Measurements from ENCODE around the gene WNK2.

The WNK2 gene

GRCh38 chr9:93185266-93186214, 1.6 kb downstream of the WNK2 start:
- DNase-seq (ENCODE audit: low spot score): no peak

DNA sequence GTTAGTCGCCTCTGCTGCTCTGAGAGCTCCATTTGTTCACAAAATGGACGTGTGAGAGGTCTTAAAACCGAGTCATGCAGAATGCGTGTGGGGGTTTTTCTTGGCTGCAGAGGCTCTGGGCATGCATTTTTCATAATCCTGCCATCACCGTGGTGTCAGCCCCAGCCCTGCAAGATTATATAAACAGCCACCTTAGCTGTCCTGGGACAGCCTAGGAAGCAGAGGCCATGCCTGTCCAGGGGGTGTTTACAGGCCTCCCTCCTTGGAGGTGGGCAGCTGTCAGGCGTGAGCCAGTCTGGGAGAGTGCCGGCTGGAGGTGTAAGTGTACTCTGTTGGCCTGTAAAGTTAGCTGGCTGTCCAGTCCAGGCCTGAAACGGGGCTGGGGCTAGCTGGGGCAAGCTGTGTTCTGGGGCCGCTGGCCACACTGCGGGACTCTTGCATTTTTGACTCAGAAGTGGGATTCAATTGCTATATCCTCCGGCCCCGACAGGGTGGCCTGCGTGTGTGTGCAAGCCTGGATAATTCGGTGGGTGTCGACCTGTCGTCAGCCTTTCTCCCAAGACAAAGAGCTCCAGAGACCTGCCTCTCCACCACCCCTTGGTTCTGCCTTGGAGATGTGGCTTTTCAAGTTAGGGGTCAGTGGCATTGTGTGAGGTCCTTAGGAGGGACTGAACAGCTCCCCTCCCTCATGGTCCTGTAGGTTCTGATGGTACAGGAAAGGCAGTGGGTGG, 2.4 kb downstream of the WNK2 start:
- no peak for DNase-seq (ENCODE audit: low spot score)

DNA sequence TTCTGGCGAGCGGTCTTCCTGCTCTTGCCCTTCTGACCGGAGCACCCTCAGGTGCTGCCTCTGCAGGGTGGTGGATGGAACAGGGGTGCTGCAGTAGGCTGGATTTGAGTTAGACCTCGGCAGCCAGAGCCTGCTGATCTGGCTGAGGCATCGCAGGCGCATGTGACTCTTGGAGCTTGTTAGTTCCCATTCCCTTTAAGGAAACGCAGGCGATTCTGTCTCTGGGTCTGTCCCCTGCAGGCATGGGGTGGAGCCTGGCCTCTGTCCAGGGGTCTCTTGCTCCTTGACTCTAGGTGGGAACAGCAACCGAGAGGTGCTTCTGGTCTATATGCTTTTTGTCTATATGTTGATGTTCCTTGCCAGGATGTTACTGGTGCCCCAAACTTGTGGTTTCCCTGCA, 3.1 kb downstream of the WNK2 start:
- DNase-seq (ENCODE audit: low spot score): no peak

DNA sequence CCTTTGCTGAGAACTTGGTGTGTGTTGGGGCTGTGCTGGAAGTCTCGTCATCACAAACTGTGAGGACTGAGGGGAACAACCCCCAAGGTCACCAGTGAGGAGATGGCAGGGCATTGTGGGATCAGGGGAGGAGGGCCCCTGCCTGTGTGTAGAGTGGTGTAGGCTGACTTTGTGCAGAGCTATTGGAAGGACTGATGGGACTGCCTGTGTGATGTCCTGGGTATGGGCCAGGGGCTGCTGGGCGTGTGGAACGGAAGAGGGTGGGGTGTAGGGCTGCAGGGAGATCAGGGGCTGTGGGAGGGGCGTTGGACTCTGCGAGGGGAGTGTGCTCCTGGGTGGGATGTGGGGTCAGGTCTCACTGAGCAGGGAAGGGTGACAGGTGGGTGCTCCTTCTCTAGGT, 3.6 kb downstream of the WNK2 start:
- no peak for DNase-seq (ENCODE audit: low spot score)

- DNase-seq (ENCODE audit: low spot score): no peak
These were observed 4.8 kb downstream of the WNK2 start for GRCh38 chr9:93188426-93189368.

DNA sequence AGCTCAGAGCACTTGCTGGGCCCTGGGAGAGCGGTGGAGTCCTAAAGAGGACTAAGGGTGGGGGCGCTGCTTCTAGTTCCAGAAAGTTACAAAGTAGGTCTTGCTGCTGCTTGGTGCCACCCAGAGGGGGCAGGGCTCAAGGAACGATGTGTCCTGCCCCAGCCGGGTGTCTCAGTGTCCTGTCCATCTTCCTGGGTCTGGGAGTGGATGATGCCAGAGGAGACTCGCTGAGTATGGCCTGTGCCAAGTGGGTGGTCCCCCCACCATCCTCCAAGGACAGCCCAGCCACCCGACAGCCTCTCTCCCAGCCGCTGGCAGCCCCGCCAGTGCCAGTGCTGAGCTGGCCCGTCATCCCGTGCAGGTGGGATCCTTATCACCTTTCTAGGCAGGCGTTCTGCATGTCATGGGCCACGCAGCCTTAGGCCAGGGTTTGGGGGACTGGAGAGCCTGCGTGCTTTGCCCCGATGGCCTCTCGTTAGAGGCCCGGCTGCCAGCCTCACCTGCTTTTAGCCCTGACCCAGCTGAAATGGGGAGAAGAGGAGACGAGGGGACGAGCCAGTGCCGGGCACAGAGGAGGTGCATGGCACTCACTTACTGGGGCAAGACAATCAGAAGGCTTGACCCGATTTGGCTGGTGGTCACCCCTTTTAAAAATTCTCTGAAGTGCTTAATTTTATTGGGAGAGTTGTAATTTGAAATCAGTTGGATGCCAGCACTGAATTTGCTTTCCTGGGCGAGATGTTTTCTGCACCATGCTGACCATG, 5.6 kb downstream of the WNK2 start:
- DNase-seq (ENCODE audit: low spot score): no peak

DNA sequence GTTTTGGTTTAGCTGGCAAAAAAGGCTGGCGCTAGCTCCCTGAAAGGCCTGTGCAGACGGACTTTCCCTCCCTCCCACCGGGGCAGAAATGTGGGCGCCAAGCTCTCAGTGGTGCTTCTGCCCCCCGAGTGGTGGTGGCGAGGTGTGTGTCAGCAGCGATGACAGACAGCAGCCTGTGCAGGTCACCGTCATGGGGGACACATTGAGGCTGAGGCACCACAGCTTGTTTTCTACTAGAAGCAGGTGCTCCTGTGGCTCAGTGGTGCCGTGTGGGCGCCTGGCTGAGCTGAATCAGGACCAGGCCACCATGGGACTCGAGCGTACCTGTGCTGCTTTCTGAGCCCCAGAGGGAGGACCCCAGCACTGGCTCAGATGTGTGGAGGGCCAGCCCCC, 6.2 kb downstream of the WNK2 start:
- DNase-seq (ENCODE audit: low spot score): no peak

DNA sequence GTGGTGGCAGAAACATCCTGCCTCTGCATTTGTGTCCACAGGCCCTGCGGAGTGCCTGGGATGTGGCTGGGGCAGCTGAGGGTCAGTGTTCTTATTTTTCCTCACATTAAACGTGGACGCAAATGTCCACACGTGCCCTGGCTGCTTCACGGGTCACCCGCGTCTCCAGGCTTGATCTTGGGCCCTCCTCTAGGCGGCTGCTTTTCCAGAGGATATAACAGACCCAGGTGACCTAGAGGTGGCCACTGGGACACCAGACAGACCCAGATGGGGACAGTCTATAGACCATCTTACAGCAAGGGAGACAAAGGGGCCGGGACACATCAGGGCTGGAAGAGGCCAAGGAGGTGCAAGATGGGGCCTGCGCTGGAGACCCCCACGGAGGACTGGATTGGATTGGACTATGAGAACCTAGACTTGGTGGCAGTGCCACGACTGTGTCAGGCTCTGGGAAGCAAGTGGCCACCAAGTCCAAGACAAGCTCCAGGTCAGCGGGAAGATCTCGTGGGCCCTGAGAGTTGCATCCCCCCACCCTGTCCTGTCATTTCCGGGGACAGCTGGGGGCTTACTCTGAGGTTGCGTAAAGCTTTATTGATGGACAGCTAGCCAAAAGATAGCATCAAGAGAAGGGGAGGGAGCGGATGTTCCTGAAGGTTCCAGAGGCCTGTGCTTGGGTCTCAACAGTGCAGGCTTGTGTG, 6.9 kb downstream of the WNK2 start:
- DNase-seq (ENCODE audit: low spot score): no peak

DNA sequence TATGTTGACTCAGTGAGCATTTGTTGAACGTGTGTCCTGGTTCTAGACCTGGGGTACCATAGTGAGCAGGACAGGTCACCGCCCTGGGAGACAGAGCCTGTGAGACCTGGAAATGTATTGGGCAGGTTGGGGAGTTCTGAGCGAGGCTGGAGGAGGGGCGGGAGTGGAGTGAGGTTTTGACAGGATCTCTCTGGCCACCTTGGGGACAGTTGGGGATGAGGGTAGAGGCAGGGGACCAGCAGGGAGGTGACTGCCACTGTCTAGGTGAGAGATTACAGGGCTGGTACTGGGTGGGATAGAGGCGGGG, 7.4 kb downstream of the WNK2 start:
- DNase-seq (ENCODE audit: low spot score): no peak

DNA sequence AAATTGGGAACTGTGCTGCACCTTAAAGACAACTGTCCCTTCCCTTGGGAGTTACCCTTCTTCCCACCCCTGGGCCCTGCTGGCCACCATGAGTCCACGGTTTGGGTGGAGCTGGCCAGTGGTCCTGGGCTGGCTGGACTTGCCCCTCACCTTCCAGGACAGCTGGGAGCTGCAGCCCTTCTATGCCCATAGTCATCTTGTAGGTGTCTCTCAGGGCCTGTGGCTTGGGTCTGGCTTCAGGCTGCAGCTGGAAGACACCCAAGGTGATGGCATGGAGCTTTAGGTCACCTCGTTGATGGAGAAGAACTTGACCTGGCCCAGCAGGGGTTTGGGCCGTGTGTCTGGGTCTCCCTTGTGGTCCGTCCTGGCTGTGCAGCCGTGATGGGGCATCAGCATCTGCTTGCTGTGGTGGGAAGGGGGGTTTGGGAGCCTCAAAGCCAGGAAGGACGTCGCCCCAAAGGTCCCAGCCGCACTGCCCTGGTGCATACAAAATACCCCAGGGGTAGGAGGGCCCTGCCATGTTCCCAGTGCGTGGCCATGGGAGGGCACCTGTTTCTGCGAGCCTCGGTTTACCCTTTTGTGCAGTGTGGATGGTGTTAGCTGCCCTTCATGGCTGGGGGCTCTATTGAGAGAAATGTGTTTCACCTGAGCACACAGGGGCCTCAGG, 8.9 kb downstream of the WNK2 start:
- DNase-seq (ENCODE audit: low spot score): no peak

- no peak for DNase-seq (ENCODE audit: low spot score)
These were observed 9.7 kb downstream of the WNK2 start for GRCh38 chr9:93193388-93194220.

DNA sequence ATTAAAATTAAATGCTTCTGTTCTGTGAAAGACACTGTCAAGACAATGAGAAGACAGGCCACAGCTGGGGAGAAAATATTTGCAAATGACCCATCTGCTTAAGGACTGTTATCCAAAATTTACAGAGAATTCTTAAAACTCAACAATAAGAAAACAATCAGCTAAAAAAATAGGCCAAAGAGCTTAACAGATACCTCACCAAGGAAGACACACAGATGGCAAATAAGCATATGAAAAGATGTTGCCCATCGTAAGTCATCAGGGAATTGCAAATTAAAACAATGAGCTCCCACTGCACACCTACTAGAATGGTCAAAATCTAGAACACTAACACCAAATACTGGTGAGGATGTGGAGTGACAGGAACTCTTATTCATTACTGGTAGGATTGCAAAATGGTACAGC, 10.3 kb downstream of the WNK2 start:
- DNase-seq (ENCODE audit: low spot score): no peak

DNA sequence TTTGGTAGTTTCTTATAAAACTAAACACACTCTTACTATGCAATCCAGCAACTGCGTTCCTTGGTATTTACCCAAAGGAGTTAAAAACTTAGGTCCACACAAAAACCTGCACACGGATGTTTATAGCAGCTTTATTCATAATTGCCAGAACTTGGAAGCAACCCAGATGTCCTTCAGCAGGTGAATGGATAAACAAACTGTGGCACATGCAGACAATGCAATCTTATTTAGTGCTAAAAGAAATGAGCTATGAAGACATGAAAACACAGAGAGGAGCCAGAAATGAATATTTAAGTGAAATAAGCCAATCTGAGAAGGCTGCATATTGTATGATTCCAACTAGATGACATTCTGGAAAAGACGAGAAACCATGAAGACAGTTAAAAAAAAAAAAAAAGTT, 10.7 kb downstream of the WNK2 start:
- DNase-seq (ENCODE audit: low spot score): no peak

DNA sequence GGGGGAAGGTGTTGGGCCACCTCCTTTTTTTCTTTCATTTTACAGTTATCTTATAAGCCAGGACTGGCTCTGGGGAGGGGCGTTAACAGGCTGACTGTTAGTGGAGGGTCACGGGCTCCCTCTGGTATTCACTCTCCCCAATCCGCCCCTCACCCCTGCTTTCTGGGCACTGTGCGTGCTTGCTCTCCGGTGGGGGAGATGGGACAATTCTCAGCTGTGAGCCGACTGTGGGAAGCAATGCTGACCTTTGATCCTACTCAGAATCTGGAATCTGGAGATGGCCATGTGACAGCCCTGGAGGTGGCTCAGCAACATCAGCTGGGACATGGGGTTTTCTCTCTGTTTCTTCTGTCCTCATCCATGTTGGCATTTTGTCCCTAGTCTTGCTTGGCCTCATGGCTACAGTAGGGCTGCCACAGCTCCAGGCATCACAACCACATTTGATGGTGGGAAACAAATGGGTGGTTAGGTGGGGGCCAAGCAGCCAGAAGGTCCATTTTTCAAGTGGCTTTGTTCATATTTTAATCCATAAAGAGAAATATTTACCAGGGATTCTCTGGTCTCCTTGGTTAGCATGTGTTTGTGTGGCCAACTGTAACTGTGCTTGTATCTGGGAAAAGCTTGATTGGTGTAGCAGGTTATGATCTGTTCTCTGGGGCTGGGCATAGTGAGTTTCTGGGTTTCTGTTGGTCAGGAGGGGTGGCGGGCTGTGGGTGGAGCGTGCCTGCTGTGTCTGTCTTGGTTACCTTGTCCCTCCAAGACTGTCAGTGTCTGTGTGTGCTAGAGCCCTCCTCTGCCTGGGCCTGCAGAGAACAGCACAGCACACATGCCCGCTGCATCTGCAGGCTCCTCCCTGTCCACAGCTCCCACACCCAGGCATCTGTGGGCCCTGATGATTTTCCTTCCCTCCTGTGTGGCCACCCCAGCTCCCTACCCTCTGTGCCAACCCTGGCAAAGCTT, 12.4 kb downstream of the WNK2 start:
- no peak for DNase-seq (ENCODE audit: low spot score)

DNA sequence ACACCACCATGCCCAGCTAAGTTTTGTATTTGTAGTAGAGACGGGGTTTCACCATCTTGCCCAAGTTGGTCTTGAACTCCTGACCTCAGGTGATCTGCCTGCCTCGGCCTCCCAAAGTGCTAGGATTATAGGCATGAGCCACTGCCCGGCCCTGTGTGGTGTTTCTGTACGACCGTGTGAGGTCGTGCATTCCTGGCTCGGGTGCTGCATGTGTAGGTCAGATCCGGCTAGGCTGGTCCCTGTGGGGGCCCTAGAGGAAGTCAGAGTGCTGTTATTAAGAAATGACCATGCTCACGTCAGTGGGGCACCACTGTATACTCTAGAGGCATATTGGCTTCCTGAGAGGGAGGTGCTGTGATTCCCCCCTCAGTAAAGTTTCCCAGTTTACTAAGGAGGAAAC, 13.7 kb downstream of the WNK2 start:
- no peak for DNase-seq (ENCODE audit: low spot score)

DNA sequence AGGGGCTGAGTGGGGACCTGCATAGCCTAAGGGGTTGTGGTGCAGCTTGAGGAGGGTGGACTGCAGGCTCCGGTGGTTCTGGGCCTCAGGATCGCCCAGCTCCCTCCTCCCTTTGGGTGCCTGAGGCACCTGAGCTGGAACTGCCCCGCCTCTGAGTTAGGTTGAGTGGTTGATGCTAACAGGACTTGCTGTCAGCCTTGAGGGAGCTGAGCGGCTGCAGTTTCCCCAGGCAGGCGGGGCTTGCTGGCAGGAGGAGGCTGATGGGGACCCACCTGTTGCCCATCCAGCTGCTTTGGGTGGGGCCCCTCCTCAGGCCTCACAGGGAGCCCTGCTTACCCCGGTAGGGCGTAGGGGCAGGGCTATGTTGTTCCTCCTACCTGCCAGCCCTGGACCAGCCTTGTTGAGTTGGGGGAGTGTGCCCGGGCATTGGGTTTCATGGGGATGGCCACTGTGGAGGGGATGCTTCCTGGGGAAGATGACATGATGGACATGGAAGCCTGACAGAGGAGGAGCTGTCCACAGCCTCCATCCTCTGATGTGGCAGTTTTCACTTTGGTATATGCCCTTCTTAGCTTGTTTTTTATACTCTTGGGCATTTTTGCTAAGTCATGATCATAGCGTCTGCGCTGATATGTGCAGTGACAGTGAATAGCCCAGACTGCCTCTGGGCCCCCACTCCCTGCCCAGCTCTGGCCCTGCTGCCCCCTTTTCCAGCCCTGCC, 14.3 kb downstream of the WNK2 start:
- DNase-seq (ENCODE audit: low spot score): no peak

DNA sequence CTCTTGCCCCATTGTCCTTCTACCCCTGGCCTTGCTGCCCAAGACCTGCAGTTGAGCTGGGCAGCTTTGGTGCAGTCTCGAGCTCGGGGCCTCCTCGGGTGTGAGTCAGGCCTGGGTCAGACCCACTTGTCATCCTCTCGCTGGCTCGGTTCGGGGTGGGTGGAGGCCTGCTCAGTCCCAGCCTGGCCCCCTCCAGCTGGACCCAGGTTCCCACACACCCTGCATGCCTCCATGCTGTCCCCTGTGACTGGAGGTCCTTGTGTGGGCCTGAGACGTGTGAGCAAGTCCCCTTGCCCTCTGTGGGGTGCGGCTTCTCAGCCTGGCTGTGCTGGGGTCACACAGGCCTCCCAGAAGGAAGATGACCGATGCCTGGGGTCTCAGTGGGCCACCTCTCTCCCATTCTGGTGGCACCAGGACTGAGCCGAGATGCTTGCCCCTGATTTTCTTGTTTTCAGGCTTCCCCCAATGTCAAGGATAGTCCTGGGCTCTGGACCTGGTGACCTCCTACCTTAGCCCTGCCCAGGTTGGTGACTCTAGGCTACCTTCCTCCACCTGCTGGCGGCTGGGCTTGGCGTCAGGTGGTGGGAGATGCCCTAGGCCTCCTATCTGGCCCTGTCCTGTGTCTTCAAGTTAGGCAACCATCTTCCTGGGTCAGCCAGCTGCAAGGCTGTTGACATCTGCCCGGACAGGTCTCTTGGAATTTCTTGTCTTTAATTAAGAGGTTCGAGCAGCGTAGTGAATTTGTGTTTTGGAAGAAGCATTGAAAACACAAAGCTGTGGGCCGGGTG, 15.1 kb downstream of the WNK2 start:
- DNase-seq (ENCODE audit: low spot score): no peak

All from AG20443 (cell line).